Stimulated activated CD4-positive, alpha-beta T cell treated with anti-CD3 and anti-CD28 coated beads, Interleukin-2, amount 100 ng/mL, for 24 hours (primary cell): Measurements from ENCODE around the gene CST1.
"Not testable (repeated sequence)": the region's sequence is repeated elsewhere in the genome, so short reads cannot be mapped to it uniquely, and the experiment has no call there.

ENCODE experiments used
- DNase-seq, 2 donors: peaks; one replicate each; pipeline ENCODE4 v3.0.0-alpha.2; 2020

CST1 gene, protein sequence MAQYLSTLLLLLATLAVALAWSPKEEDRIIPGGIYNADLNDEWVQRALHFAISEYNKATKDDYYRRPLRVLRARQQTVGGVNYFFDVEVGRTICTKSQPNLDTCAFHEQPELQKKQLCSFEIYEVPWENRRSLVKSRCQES

DNA sequence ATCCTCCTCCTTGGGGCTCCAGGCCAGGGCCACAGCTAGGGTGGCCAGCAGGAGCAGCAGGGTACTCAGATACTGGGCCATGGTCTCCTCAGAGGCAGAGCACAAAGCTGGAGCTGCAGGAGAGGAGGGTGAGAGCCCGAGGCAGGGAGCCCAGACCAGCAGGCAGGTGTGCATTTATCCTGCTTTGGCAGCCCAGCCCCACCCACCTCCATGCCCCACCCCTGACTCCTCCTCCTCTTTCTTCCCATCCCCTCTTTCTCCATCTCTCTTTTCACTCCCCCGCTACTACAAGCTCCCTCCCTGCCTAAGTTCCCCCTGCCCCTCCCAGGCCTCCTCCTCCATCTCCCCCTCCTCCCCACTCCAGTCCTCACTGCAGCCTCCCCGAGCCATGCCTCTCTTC is at the start of gene CST1:
Gene CST1, minus strand, starts transcription at position 150 of the 400 bp plus-strand sequence. Its CDS starts 69 bp downstream, at position 81.
- not testable (repeated sequence) for DNase-seq

DNA sequence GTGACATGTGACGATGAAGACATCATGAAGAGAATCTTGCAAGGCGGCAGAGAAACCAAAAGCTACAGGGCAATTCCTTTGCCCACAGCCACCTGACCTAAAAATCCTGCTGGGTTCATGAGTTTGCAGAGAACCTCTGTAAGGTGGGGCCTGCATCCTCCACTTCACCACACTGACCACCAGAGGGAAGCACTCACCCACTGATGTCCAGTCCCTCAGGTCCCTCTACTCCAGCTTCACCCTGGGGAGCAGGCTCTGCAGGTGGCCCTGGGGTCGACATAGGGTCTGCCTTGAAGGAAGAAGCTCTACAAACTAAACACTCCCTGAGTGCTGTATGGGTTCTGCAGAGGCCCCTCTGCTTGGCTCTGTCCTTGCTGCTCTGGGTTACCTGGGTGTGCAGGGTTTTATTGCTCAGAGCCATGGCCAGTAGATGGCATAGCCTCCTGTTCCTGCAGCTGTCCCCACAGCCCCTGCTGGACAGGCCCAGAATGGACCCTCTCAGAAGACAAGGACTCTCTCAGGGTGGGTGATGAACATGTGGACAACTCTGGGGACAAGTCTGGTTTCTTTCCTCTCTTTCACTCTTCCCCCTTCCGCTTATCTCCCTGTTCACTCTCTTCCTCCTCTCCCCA is 48.6 kb upstream of the CST1 start:
- peak; percentile 19 to 48 for DNase-seq

DNA sequence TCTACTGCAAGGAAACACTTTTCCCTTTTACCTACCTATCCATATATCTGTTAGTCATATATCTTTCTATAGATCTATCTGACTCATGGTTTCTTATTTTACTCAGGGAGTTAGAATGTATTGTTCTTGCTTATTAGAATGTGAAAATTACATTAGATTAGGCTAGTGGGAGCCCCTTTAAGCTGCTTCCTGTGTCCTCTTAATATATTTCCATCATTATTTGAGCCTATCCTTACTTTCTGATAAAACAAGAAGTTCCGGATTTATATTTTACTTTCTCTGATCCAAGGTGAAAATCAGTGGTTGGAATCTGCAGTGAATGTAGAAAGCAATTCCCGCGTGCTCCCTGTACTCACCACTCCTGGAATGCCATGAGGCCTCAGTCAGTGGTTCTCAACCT is 44.8 kb upstream of the CST1 start:
- no peak for DNase-seq

GRCh38 chr20:23794841-23795240 is 44.1 kb upstream of the CST1 start:
- DNase-seq, result no peak

- DNase-seq, result no peak
Observed at GRCh38 chr20:23794065-23794464, 43.3 kb upstream of the CST1 start.

DNA sequence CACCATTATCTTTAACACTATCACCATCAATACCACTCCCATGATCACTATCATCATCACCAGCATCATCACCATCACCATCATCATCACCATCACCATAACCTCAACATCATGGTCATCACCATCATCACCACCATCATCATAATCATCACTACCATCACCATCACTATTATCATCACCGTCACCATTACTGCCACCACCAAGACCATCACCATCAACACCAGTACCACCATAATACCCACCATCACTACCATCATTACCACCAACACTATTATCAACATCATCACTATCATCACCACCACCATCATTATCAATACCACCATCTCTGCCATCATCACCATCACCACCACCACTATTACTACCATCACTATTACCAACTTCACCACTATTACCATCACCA is 32.7 kb upstream of the CST1 start:
- no peak for DNase-seq

DNA sequence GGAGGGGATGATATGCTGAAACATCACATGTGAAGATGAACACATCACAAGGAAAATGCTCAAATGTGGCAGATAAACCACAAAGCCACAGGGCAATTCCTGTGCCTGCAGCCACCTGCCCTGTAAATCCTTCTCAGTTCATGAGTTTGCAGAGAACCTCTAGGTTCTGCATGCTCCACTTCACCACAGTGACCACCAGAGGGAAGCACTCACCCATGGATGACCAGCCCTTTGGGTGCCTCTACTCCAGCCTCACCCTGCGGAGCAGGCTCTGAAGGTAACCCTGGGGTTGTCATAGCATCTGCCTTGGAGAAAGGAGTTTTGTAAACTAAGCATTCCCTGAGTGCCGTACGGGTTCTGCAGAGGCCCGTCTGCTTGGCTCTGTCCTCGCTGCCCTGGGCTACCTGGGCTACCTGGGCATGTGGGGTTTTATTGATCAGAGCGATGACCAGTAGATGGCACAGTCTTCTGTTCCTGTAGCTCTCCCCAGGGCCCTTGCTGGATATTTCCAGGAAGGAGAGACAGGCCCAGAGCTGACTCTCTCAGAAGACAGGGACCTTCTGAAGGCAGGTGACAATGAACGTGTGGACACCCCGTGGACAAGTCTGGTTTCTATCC is 31.7 kb upstream of the CST1 start:
- peak in 1 of 2 donors; percentile 18 for DNase-seq

DNA sequence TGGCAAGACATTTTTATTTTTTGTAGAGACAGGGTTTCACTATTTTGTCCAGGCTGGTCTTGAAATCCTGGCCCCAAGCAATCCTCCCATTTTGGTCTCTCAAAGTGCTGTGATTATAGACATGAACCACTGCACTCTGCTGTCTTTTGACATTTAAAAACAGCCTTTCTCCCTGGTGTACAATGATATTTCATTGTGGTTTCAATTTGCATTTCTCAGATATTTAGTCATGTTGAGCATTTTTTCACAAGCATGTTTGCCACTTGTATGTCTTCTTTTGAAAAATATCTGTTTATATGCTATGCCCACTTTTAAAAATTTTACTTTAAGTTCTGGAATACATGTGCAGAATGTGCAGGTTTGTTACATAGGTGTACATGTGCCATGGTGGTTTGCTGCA is 27.9 kb upstream of the CST1 start:
- not testable (repeated sequence) for DNase-seq

GRCh38 chr20:23777380-23777779 is 26.6 kb upstream of the CST1 start:
- not testable (repeated sequence) for DNase-seq

DNA sequence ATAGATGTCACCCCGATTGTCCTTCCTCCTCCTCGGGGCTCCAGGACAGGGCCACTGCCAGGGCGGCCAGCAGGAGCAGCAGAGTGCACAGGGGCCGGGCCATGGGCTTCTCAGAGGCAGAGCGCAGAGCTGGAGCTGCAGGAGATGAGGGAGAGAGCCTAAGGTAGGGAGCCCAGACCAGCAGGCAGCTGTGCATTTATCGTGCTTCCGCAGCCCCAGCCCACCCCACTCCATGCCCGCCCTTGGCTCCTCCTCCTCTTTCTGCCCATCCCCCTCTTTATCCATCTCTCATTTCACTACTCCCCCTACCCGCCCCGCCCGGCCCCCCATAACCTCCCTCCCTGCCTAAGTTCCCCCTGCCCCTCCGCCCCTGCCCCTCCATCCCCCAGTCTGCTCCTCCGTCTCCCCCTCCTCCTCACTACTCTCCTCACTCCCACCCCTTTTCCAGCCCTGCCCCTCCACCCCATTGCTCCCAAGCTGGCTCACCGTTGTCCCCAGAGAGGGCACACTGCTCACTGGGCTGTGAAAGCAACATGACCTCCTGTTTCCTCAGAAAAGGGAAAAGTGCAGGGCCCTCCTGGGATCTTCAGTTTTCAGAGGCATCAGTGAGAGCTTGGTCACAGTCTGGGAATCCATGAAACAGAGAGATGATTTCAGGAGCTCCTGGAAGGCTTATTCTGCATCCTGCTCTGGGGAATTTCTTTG is 25.5 kb upstream of the CST1 start:
- DNase-seq, result no peak

DNA sequence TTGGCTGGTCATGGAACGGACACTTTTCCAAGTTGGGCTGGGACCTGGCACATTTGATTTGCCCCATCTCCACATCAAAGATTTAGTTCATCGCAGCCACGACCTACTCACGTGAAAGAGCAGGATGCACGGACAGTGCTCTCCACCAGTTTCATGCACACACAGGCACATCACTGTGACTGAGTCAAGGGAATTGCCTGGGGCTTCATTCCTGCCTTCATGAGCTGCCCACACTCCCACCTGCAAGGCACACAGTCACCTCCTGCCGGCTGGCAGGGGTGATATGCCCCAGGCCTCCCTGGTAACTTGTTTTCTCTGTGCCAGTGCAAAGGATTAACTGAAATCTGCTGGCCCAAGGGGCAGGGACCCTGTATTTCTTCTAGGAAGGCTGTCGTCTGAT is 23.3 kb upstream of the CST1 start:
- no peak for DNase-seq

- no peak for DNase-seq
Observed at GRCh38 chr20:23773579-23773978, 22.8 kb upstream of the CST1 start.

DNA sequence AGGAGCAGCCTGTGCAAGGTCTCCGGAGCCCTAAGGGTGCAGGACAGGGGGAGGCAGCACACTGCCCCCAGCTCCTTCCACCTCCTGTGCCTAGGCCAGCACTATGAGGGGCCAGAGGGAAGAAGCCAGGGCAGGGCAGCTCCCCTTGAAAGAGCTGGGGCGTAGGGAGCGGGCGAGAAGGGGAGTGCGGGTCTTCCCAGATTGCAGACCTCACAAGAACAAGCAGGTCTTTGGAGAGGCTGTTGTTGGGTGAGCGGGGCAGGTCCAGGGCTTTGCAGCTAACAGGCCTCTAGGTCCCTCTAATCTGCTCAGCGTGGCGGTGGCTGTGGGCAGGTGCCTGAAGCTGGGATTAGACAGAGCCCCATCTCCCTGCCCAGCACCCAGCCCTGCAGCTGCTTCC is 22.4 kb upstream of the CST1 start:
- DNase-seq, result no peak

DNA sequence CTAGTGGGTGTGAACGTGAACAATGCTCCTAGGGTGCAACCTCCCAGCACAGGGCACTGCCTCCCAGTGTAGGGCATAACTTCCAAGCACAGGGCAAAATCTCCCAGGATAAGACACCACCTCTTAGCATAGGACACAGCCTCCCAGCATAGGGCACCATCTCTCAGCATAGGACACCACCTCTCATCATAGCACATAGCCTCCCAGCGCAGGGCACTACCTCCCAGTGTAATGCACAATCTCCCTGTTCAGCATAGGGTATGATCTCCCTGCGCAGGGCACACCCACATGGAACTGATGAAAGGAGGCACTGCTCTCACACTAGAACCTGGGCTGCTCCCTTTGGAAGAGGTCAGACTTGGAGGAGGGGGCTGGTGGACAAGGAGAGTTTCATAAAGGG is 21.3 kb upstream of the CST1 start:
- no peak for DNase-seq

- no peak for DNase-seq
Observed at GRCh38 chr20:23770384-23770783, 19.6 kb upstream of the CST1 start.

GRCh38 chr20:23768520-23768919 is 17.8 kb upstream of the CST1 start:
- DNase-seq, result not testable (repeated sequence)

DNA sequence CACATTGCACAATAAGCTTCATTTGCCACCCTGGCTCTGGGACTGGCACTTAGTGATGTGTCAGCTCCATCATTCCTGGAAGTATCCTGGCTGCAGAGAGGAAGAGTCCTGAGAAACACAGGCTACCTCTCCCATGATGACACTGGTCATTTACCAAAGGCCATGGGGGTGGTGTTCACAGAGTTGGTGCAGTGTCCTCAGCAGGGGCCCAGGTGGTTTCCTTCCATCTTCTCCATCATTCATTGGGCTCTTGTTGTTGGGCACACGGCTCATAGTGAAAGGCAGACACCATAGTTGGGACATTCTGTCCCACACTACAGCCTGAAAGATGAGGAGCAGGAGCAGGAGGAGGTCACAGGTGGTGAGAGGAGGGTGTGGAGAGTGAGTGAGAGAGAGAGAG is 15.8 kb upstream of the CST1 start:
- DNase-seq, result no peak

GRCh38 chr20:23765578-23765977 is 14.8 kb upstream of the CST1 start:
- no peak for DNase-seq

- DNase-seq, result not testable (repeated sequence)
Observed at GRCh38 chr20:23764630-23765029, 13.9 kb upstream of the CST1 start.

GRCh38 chr20:23763345-23763744 is 12.6 kb upstream of the CST1 start:
- no peak for DNase-seq

GRCh38 chr20:23759306-23759940 is 8.7 kb upstream of the CST1 start:
- no peak for DNase-seq

GRCh38 chr20:23756792-23757191 is 6.1 kb upstream of the CST1 start:
- not testable (repeated sequence) for DNase-seq

- not testable (repeated sequence) for DNase-seq
Observed at GRCh38 chr20:23755131-23755611, 4.4 kb upstream of the CST1 start.
